Lung microvascular endothelial cell (primary cell): ENCODE results near the gene DENND4A. TPM values are rescaled to one million over a fixed set of nuclear protein-coding genes. Genes with fewer than 3 reads are reported as not detected.

Experiments
- DNase-seq, 2 donors: peaks; one replicate each; pipeline versions ENCODE4 v3.0.0 to v3.0.0-alpha.2; 2010; ENCODE audit warnings: low read depth in 2 of 2
- total RNA-seq: library from RNA; depleted of rRNA; stranded (reverse); fragments of >200 nt; gene quantifications from 2 replicates; pipeline ENCODE4 v1.2.1, GENCODE V29; 2014

The DENND4A gene
- total RNA-seq, 1 donor from 2014 or later = 21.0 TPM

- DNase-seq = no peak
Observed at GRCh38 chr15:65676123-65676522, 116.0 kb downstream of the DENND4A start.

GRCh38 chr15:65675551-65675950 lies 116.5 kb downstream of the DENND4A start:
- DNase-seq = no peak

GRCh38 chr15:65666257-65666656 lies 125.8 kb downstream of the DENND4A start:
- DNase-seq = peak; percentile 55 to 88

- no peak for DNase-seq
Observed at GRCh38 chr15:65663521-65663920, 128.6 kb downstream of the DENND4A start.

- no peak for DNase-seq
Observed at GRCh38 chr15:65660927-65661326, 131.2 kb downstream of the DENND4A start.

- DNase-seq = no peak
Observed at GRCh38 chr15:65659502-65660052, 132.5 kb downstream of the DENND4A start.

GRCh38 chr15:65655457-65655856 lies 136.6 kb downstream of the DENND4A start:
- no peak for DNase-seq

- peak in 1 of 2 donors; percentile 57 for DNase-seq
Observed at GRCh38 chr15:65655026-65655425, 137.1 kb downstream of the DENND4A start.

- DNase-seq = peak in 1 of 2 donors; percentile 37
Observed at GRCh38 chr15:65653801-65654521, 138.1 kb downstream of the DENND4A start.

- DNase-seq = peak in 1 of 2 donors; percentile 44
Observed at GRCh38 chr15:65653341-65653740, 138.8 kb downstream of the DENND4A start.

- DNase-seq = peak in 1 of 2 donors; percentile 17
Observed at GRCh38 chr15:65651831-65652749, 140.0 kb downstream of the DENND4A start.

- no peak for DNase-seq
Observed at GRCh38 chr15:65651042-65651322, 141.1 kb downstream of the DENND4A start.

- no peak for DNase-seq
Observed at GRCh38 chr15:65650312-65651041, 141.6 kb downstream of the DENND4A start.

- peak in 1 of 2 donors; percentile 52 for DNase-seq
Observed at GRCh38 chr15:65646486-65646885, 145.6 kb downstream of the DENND4A start.

GRCh38 chr15:65645392-65645791 lies 146.7 kb downstream of the DENND4A start:
- DNase-seq = no peak

- no peak for DNase-seq
Observed at GRCh38 chr15:65644282-65644681, 147.8 kb downstream of the DENND4A start.

GRCh38 chr15:65642594-65642993 lies 149.5 kb downstream of the DENND4A start:
- DNase-seq = peak; percentile 45 to 72

- peak; percentile 22 to 59 for DNase-seq
Observed at GRCh38 chr15:65641768-65642475, 150.2 kb downstream of the DENND4A start.

GRCh38 chr15:65639509-65639908 lies 152.6 kb downstream of the DENND4A start:
- no peak for DNase-seq

- peak; percentile 79 to 80 for DNase-seq
Observed at GRCh38 chr15:65638681-65639089, 153.4 kb downstream of the DENND4A start.

- no peak for DNase-seq
Observed at GRCh38 chr15:65638109-65638508, 154.0 kb downstream of the DENND4A start.
